MV-4-11 (cell line): Measurements from ENCODE around the gene MRPL54.

ENCODE experiments used
- DNase-seq: peaks from one replicate; lab custom pipeline; 2025; lab: John Stamatoyannopoulos, UW

The MRPL54 gene

GRCh38 chr19:3762501-3763459, at the start of gene MRPL54:
Gene MRPL54, plus strand, starts transcription at chr19:3762682. Its CDS starts 19 bp downstream, at chr19:3762701.
- peak; percentile 100 for DNase-seq

GRCh38 chr19:3716147-3716668, 46.3 kb upstream of the MRPL54 start:
- DNase-seq: no peak

- no peak for DNase-seq
These were observed 42.6 kb upstream of the MRPL54 start for GRCh38 chr19:3719868-3720267.

- no peak for DNase-seq
These were observed 42.0 kb upstream of the MRPL54 start for GRCh38 chr19:3720349-3720917.

- peak; percentile 79 for DNase-seq
These were observed 41.2 kb upstream of the MRPL54 start for GRCh38 chr19:3721131-3721886.

GRCh38 chr19:3721887-3722442, 40.5 kb upstream of the MRPL54 start:
- no peak for DNase-seq

- no peak for DNase-seq
These were observed 39.9 kb upstream of the MRPL54 start for GRCh38 chr19:3722443-3723109.

GRCh38 chr19:3723110-3723488, 39.4 kb upstream of the MRPL54 start:
- no peak for DNase-seq

- no peak for DNase-seq
These were observed 38.6 kb upstream of the MRPL54 start for GRCh38 chr19:3723883-3724282.

GRCh38 chr19:3725121-3725520, 37.4 kb upstream of the MRPL54 start:
- no peak for DNase-seq

GRCh38 chr19:3725640-3726310, 36.7 kb upstream of the MRPL54 start:
- DNase-seq: peak; percentile 37

GRCh38 chr19:3730457-3730958, 32.0 kb upstream of the MRPL54 start:
- DNase-seq: no peak

GRCh38 chr19:3732108-3732507, 30.4 kb upstream of the MRPL54 start:
- no peak for DNase-seq

GRCh38 chr19:3733549-3734309, 28.8 kb upstream of the MRPL54 start:
- DNase-seq: peak; percentile 16

GRCh38 chr19:3734310-3734600, 28.2 kb upstream of the MRPL54 start:
- DNase-seq: no peak

GRCh38 chr19:3736106-3736724, 26.3 kb upstream of the MRPL54 start:
- DNase-seq: no peak

- no peak for DNase-seq
These were observed 24.8 kb upstream of the MRPL54 start for GRCh38 chr19:3737487-3738205.

GRCh38 chr19:3738477-3739220, 23.8 kb upstream of the MRPL54 start:
- no peak for DNase-seq
